ENCODE results near the gene TSFM.

- no peak for TF ChIP-seq EZH2 (IDR thresholded peaks at IDR 0.05; ENCODE audit: insufficient read depth, poor library complexity, severe bottlenecking)
- TF ChIP-seq EZH2phosphoT487 (IDR thresholded peaks at IDR 0.05; ENCODE audit: insufficient read depth, low read depth) = no peak
These were observed 20.8 kb downstream of the TSFM start for GRCh38 chr12:57803319-57803893.

Data from GM23248 (cell line).